DOHH2 (cell line): Measurements from ENCODE around the gene DNMT1.

Experiments used
- CTCF ChIP-seq: fragments of 200-600 bp; sonication (generic); IDR thresholded peaks from one replicate; pipeline ENCODE4 v1.5.1; 2014; ENCODE audit warnings: antibody characterized with exemption, mild to moderate bottlenecking, low read depth, low read length; ENCODE audit not compliant: poor library complexity, severe bottlenecking
- EZH2phosphoT487 ChIP-seq: fragments of 200-600 bp; sonication (generic); IDR thresholded peaks from 2 replicates; pipeline ENCODE4 v1.6.1; 2017; ENCODE audit warnings: borderline replicate concordance, mild to moderate bottlenecking, antibody characterized with exemption, low read length, moderate library complexity, mixed read lengths

- TF ChIP-seq CTCF (no peak), EZH2phosphoT487 (no peak)
Observed at GRCh38 chr19:10155839-10156238, 38.9 kb downstream of the DNMT1 start.
